ENCODE data around the gene ZNF169.
"Not testable (repeated sequence)": the region's sequence is repeated elsewhere in the genome, so short reads cannot be mapped to it uniquely, and the experiment has no call there.

ZNF169 gene

GRCh38 chr9:94323153-94323798 is 64.2 kb downstream of the ZNF169 start:
- H3K9me3 ChIP-seq (ENCODE audit: control insufficient read depth, low read depth, low read length); H3K4me1 ChIP-seq (ENCODE audit: control insufficient read depth, low read depth, low read length); H3K9ac ChIP-seq (ENCODE audit: low read length); H3K27me3 ChIP-seq (ENCODE audit: control insufficient read depth, insufficient read depth, low read length); H3K4me3 ChIP-seq (ENCODE audit: low read length); H3K27ac ChIP-seq (ENCODE audit: low read length); H3K36me3 ChIP-seq (ENCODE audit: control insufficient read depth, low read depth, low read length): not testable (repeated sequence)

- not testable (repeated sequence) for H3K9ac ChIP-seq (ENCODE audit: low read length); H3K27ac ChIP-seq (ENCODE audit: low read length); H3K4me1 ChIP-seq (ENCODE audit: control insufficient read depth, low read depth, low read length); H3K9me3 ChIP-seq (ENCODE audit: control insufficient read depth, low read depth, low read length); H3K36me3 ChIP-seq (ENCODE audit: control insufficient read depth, low read depth, low read length); H3K27me3 ChIP-seq (ENCODE audit: control insufficient read depth, insufficient read depth, low read length); H3K4me3 ChIP-seq (ENCODE audit: low read length)
These were observed 66.5 kb downstream of the ZNF169 start for GRCh38 chr9:94325583-94325982.

- H3K36me3 ChIP-seq (ENCODE audit: control insufficient read depth, low read depth, low read length); H3K27me3 ChIP-seq (ENCODE audit: control insufficient read depth, insufficient read depth, low read length); H3K9me3 ChIP-seq (ENCODE audit: control insufficient read depth, low read depth, low read length); H3K9ac ChIP-seq (ENCODE audit: low read length); H3K4me1 ChIP-seq (ENCODE audit: control insufficient read depth, low read depth, low read length); H3K27ac ChIP-seq (ENCODE audit: low read length); H3K4me3 ChIP-seq (ENCODE audit: low read length): not testable (repeated sequence)
These were observed 69.4 kb downstream of the ZNF169 start, which contains the start of gene NUTM2F for GRCh38 chr9:94328544-94328943. Gene NUTM2F (minus strand): TSS chr9:94328644. CDS start chr9:94328623, 21 bp downstream.

- H3K4me3 ChIP-seq (ENCODE audit: low read length); H3K9me3 ChIP-seq (ENCODE audit: control insufficient read depth, low read depth, low read length); H3K27ac ChIP-seq (ENCODE audit: low read length): not testable (repeated sequence)
These were observed 77.3 kb downstream of the ZNF169 start for GRCh38 chr9:94336445-94336844.

GRCh38 chr9:94338723-94339122 is 79.6 kb downstream of the ZNF169 start:
- not testable (repeated sequence) for H3K9ac ChIP-seq (ENCODE audit: low read length); H3K4me3 ChIP-seq (ENCODE audit: low read length); H3K9me3 ChIP-seq (ENCODE audit: control insufficient read depth, low read depth, low read length); H3K27me3 ChIP-seq (ENCODE audit: control insufficient read depth, insufficient read depth, low read length); H3K4me1 ChIP-seq (ENCODE audit: control insufficient read depth, low read depth, low read length); H3K36me3 ChIP-seq (ENCODE audit: control insufficient read depth, low read depth, low read length); H3K27ac ChIP-seq (ENCODE audit: low read length)

More at GRCh38 chr9:94336445-94336844, 77.3 kb downstream of the ZNF169 start:
- not testable (repeated sequence) for H3K4me1 ChIP-seq (ENCODE audit: control insufficient read depth, low read depth, low read length); H3K9ac ChIP-seq (ENCODE audit: low read length); H3K27me3 ChIP-seq (ENCODE audit: control insufficient read depth, insufficient read depth, low read length); H3K36me3 ChIP-seq (ENCODE audit: control insufficient read depth, low read depth, low read length)

GRCh38 chr9:94339657-94340056 is 80.6 kb downstream of the ZNF169 start:
- not testable (repeated sequence) for H3K4me3 ChIP-seq (ENCODE audit: low read length); H3K9ac ChIP-seq (ENCODE audit: low read length); H3K9me3 ChIP-seq (ENCODE audit: control insufficient read depth, low read depth, low read length); H3K4me1 ChIP-seq (ENCODE audit: control insufficient read depth, low read depth, low read length); H3K27me3 ChIP-seq (ENCODE audit: control insufficient read depth, insufficient read depth, low read length); H3K36me3 ChIP-seq (ENCODE audit: control insufficient read depth, low read depth, low read length); H3K27ac ChIP-seq (ENCODE audit: low read length)

GRCh38 chr9:94340750-94341149 is 81.7 kb downstream of the ZNF169 start:
- H3K4me3 ChIP-seq (ENCODE audit: low read length); H3K9ac ChIP-seq (ENCODE audit: low read length); H3K27me3 ChIP-seq (ENCODE audit: control insufficient read depth, insufficient read depth, low read length); H3K4me1 ChIP-seq (ENCODE audit: control insufficient read depth, low read depth, low read length); H3K36me3 ChIP-seq (ENCODE audit: control insufficient read depth, low read depth, low read length); H3K27ac ChIP-seq (ENCODE audit: low read length); H3K9me3 ChIP-seq (ENCODE audit: control insufficient read depth, low read depth, low read length): not testable (repeated sequence)

GRCh38 chr9:94341703-94342102 is 82.6 kb downstream of the ZNF169 start:
- H3K36me3 ChIP-seq (ENCODE audit: control insufficient read depth, low read depth, low read length); H3K27ac ChIP-seq (ENCODE audit: low read length); H3K4me3 ChIP-seq (ENCODE audit: low read length); H3K27me3 ChIP-seq (ENCODE audit: control insufficient read depth, insufficient read depth, low read length); H3K9ac ChIP-seq (ENCODE audit: low read length); H3K4me1 ChIP-seq (ENCODE audit: control insufficient read depth, low read depth, low read length); H3K9me3 ChIP-seq (ENCODE audit: control insufficient read depth, low read depth, low read length): not testable (repeated sequence)

- H3K4me3 ChIP-seq (ENCODE audit: low read length); H3K27me3 ChIP-seq (ENCODE audit: control insufficient read depth, insufficient read depth, low read length); H3K9ac ChIP-seq (ENCODE audit: low read length); H3K9me3 ChIP-seq (ENCODE audit: control insufficient read depth, low read depth, low read length); H3K4me1 ChIP-seq (ENCODE audit: control insufficient read depth, low read depth, low read length); H3K36me3 ChIP-seq (ENCODE audit: control insufficient read depth, low read depth, low read length); H3K27ac ChIP-seq (ENCODE audit: low read length): not testable (repeated sequence)
These were observed 88.4 kb downstream of the ZNF169 start for GRCh38 chr9:94347451-94347850.

GRCh38 chr9:94348754-94349153 is 89.7 kb downstream of the ZNF169 start:
- H3K36me3 ChIP-seq (ENCODE audit: control insufficient read depth, low read depth, low read length); H3K27ac ChIP-seq (ENCODE audit: low read length); H3K9ac ChIP-seq (ENCODE audit: low read length); H3K9me3 ChIP-seq (ENCODE audit: control insufficient read depth, low read depth, low read length); H3K4me1 ChIP-seq (ENCODE audit: control insufficient read depth, low read depth, low read length); H3K27me3 ChIP-seq (ENCODE audit: control insufficient read depth, insufficient read depth, low read length); H3K4me3 ChIP-seq (ENCODE audit: low read length): not testable (repeated sequence)

Data from iPS-18a (cell line).